Neuron (in vitro differentiated cells): Measurements from ENCODE around the gene LRFN2.

ENCODE experiments used
- H2AFZ ChIP-seq: one replicate; pipeline ENCODE4 v1.6.1; 2013; ENCODE audit warnings: low read depth, mild to moderate bottlenecking, inconsistent platforms, low read length, moderate library complexity
- H3K27me3 ChIP-seq: one replicate; pipeline ENCODE4 v1.6.1; 2013; ENCODE audit warnings: low read length; ENCODE audit not compliant: insufficient read depth
- H3K36me3 ChIP-seq: one replicate; pipeline ENCODE4 v1.6.1; 2013; ENCODE audit warnings: low read length; ENCODE audit not compliant: insufficient read depth
- H3K4me1 ChIP-seq: one replicate; pipeline ENCODE4 v1.6.1; 2013; ENCODE audit warnings: low read length; ENCODE audit not compliant: insufficient read depth
- H3K4me3 ChIP-seq: 2 replicates; pipeline ENCODE4 v1.5.1; 2013; ENCODE audit warnings: mild to moderate bottlenecking, low read length, moderate library complexity
- H3K9me3 ChIP-seq: one replicate; pipeline ENCODE4 v1.6.1; 2013; ENCODE audit warnings: low read length

The LRFN2 gene

GRCh38 chr6:40552941-40553340 is 34.2 kb downstream of the LRFN2 start:
- no peaks in the 10 kb centered on the region for H3K27me3 ChIP-seq
- H3K4me1 ChIP-seq = no peaks in the 10 kb centered on the region
- no peaks in the 10 kb centered on the region for H3K36me3 ChIP-seq
- H2AFZ ChIP-seq = no peak overlapping the region
- H3K4me3 ChIP-seq = no peak overlapping the region
- no peaks in the 10 kb centered on the region for H3K9me3 ChIP-seq

GRCh38 chr6:40551966-40552505 is 35.1 kb downstream of the LRFN2 start:
- no peak overlapping the region for H3K4me3 ChIP-seq

GRCh38 chr6:40550202-40551101 is 36.7 kb downstream of the LRFN2 start:
- no peaks in the 10 kb centered on the region for H3K36me3 ChIP-seq

More at GRCh38 chr6:40551966-40552505, 35.1 kb downstream of the LRFN2 start:
- Histone ChIP-seq H3K9me3 (no peaks in the 10 kb centered on the region), H3K36me3 (no peaks in the 10 kb centered on the region), H3K27me3 (no peaks in the 10 kb centered on the region), H2AFZ (no peak overlapping the region), H3K4me1 (no peaks in the 10 kb centered on the region)

GRCh38 chr6:40545954-40546353 is 41.2 kb downstream of the LRFN2 start:
- Histone ChIP-seq H3K9me3 (no peaks in the 10 kb centered on the region), H3K36me3 (no peaks in the 10 kb centered on the region), H3K4me1 (no peaks in the 10 kb centered on the region), H3K27me3 (no peaks in the 10 kb centered on the region), H3K4me3 (no peak overlapping the region), H2AFZ (no peak overlapping the region)

More at GRCh38 chr6:40550202-40551101, 36.7 kb downstream of the LRFN2 start:
- Histone ChIP-seq H2AFZ (no peak overlapping the region), H3K9me3 (no peaks in the 10 kb centered on the region), H3K4me1 (no peaks in the 10 kb centered on the region), H3K4me3 (no peak overlapping the region), H3K27me3 (no peaks in the 10 kb centered on the region)

- H3K27me3 ChIP-seq = no peaks in the 10 kb centered on the region
- H3K4me1 ChIP-seq = no peaks in the 10 kb centered on the region
- no peak overlapping the region for H3K4me3 ChIP-seq
- H3K9me3 ChIP-seq = no peaks in the 10 kb centered on the region
- H3K36me3 ChIP-seq = no peaks in the 10 kb centered on the region
- no peak overlapping the region for H2AFZ ChIP-seq
These were observed 43.4 kb downstream of the LRFN2 start for GRCh38 chr6:40543776-40544175.

- Histone ChIP-seq H3K4me1 (no peaks in the 10 kb centered on the region), H2AFZ (no peak overlapping the region), H3K36me3 (no peaks in the 10 kb centered on the region), H3K27me3 (no peaks in the 10 kb centered on the region), H3K4me3 (no peak overlapping the region), H3K9me3 (no peaks in the 10 kb centered on the region)
These were observed 44.0 kb downstream of the LRFN2 start for GRCh38 chr6:40543146-40543545.

GRCh38 chr6:40542175-40542764 is 44.9 kb downstream of the LRFN2 start:
- H3K4me3 ChIP-seq = no peak overlapping the region
- H3K27me3 ChIP-seq = no peaks in the 10 kb centered on the region
- no peaks in the 10 kb centered on the region for H3K9me3 ChIP-seq
- H3K36me3 ChIP-seq = no peaks in the 10 kb centered on the region
- no peaks in the 10 kb centered on the region for H3K4me1 ChIP-seq
- no peak overlapping the region for H2AFZ ChIP-seq

- Histone ChIP-seq H2AFZ (no peak overlapping the region), H3K4me3 (no peak overlapping the region), H3K4me1 (no peaks in the 10 kb centered on the region), H3K27me3 (no peaks in the 10 kb centered on the region), H3K36me3 (no peaks in the 10 kb centered on the region), H3K9me3 (no peaks in the 10 kb centered on the region)
These were observed 45.5 kb downstream of the LRFN2 start for GRCh38 chr6:40541556-40542174.

GRCh38 chr6:40540790-40541189 is 46.4 kb downstream of the LRFN2 start:
- H3K4me3 ChIP-seq = no peak overlapping the region
- H3K36me3 ChIP-seq = no peaks in the 10 kb centered on the region
- no peaks in the 10 kb centered on the region for H3K27me3 ChIP-seq
- H2AFZ ChIP-seq = no peak overlapping the region
- H3K4me1 ChIP-seq = no peaks in the 10 kb centered on the region
- H3K9me3 ChIP-seq = no peaks in the 10 kb centered on the region

GRCh38 chr6:40539853-40540252 is 47.3 kb downstream of the LRFN2 start:
- Histone ChIP-seq H2AFZ (no peak overlapping the region), H3K4me3 (no peak overlapping the region), H3K9me3 (no peaks in the 10 kb centered on the region), H3K36me3 (no peaks in the 10 kb centered on the region), H3K27me3 (no peaks in the 10 kb centered on the region), H3K4me1 (no peaks in the 10 kb centered on the region)

- H3K27me3 ChIP-seq = no peaks in the 10 kb centered on the region
- no peaks in the 10 kb centered on the region for H3K9me3 ChIP-seq
- no peaks in the 10 kb centered on the region for H3K4me1 ChIP-seq
- no peaks in the 10 kb centered on the region for H3K36me3 ChIP-seq
- H3K4me3 ChIP-seq = no peak overlapping the region
- H2AFZ ChIP-seq = no peak overlapping the region
These were observed 48.6 kb downstream of the LRFN2 start for GRCh38 chr6:40538556-40538955.

- H3K9me3 ChIP-seq = no peaks in the 10 kb centered on the region
- no peak overlapping the region for H2AFZ ChIP-seq
- no peaks in the 10 kb centered on the region for H3K27me3 ChIP-seq
- no peaks in the 10 kb centered on the region for H3K36me3 ChIP-seq
- H3K4me1 ChIP-seq = no peaks in the 10 kb centered on the region
- no peak overlapping the region for H3K4me3 ChIP-seq
These were observed 49.7 kb downstream of the LRFN2 start for GRCh38 chr6:40537446-40537845.

GRCh38 chr6:40536442-40536841 is 50.7 kb downstream of the LRFN2 start:
- no peaks in the 10 kb centered on the region for H3K4me1 ChIP-seq
- H3K36me3 ChIP-seq = no peaks in the 10 kb centered on the region
- no peak overlapping the region for H2AFZ ChIP-seq
- H3K9me3 ChIP-seq = no peaks in the 10 kb centered on the region
- no peaks in the 10 kb centered on the region for H3K27me3 ChIP-seq
- H3K4me3 ChIP-seq = no peak overlapping the region
